Ovary (tissue), 3 donors: ENCODE measurements around the gene MTR.

Source experiments
- POLR2A ChIP-seq: fragments of 450-650 bp; IDR thresholded peaks from one replicate; pipeline ENCODE4 v1.6.1; 2017; ENCODE audit warnings: antibody characterized with exemption, mild to moderate bottlenecking, moderate library complexity
- TF ChIP-seq, protein P1 (sequence below), 3 donors: fragments of 450-650 bp in 2 of 3; fragments of 200-600 bp in 1 of 3; IDR thresholded peaks; one replicate each; pipeline versions ENCODE4 v1.5.1 to v1.8.0; 2016 to 2022; ENCODE audit warnings: antibody characterized with exemption in 3 of 3, mild to moderate bottlenecking in 1 of 3
- donor health status: DM: no; HTN: no; CAD: no.

DNA sequence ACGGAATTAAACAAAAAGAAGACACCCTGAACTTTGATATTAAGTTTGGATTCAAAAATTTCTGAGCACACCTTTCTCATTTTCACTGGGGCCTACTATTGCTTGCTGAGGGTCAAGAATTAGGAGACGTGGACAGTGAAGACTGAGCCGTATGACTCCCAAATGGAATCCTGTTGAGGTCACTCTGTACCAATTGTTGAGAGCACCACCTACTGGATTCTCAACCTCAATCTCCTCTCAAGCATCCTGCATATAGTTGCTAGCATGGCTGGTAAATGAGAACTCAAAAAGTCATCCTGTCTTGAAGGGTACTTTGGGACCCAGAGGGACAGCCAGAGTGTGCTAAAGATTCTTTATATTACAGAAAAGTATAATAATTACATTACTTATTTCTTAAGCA is 20.2 kb upstream of the MTR start:
- no peak for TF ChIP-seq POLR2A
- TF ChIP-seq, protein P1, sequence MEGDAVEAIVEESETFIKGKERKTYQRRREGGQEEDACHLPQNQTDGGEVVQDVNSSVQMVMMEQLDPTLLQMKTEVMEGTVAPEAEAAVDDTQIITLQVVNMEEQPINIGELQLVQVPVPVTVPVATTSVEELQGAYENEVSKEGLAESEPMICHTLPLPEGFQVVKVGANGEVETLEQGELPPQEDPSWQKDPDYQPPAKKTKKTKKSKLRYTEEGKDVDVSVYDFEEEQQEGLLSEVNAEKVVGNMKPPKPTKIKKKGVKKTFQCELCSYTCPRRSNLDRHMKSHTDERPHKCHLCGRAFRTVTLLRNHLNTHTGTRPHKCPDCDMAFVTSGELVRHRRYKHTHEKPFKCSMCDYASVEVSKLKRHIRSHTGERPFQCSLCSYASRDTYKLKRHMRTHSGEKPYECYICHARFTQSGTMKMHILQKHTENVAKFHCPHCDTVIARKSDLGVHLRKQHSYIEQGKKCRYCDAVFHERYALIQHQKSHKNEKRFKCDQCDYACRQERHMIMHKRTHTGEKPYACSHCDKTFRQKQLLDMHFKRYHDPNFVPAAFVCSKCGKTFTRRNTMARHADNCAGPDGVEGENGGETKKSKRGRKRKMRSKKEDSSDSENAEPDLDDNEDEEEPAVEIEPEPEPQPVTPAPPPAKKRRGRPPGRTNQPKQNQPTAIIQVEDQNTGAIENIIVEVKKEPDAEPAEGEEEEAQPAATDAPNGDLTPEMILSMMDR (IDR thresholded peaks at IDR 0.05), result no peak
